Small intestine (tissue), 16 donors: ENCODE measurements around the gene OR4F16. TPM values are rescaled to one million over a fixed set of nuclear protein-coding genes. Genes with fewer than 3 reads are reported as not detected.
"Not testable (repeated sequence)": the region's sequence is repeated elsewhere in the genome, so short reads cannot be mapped to it uniquely, and the experiment has no call there.

Experiments
- DNase-seq, 2 donors: peaks; one replicate each; pipeline versions ENCODE4 v3.0.0 to v3.0.0-alpha.2; 2013
- FAIRE-seq: peaks from 2 replicates; lab custom pipeline; 2012; peaks lifted over from hg19 to GRCh38; lab: Jason Lieb, UNC
- H3K27ac ChIP-seq, 3 donors: one replicate each; pipeline ENCODE4 v1.5.1; 2013; ENCODE audit warnings: low read length in 2 of 3, mild to moderate bottlenecking in 2 of 3, control low read depth in 1 of 3, inconsistent platforms in 1 of 3, low read depth in 1 of 3, moderate library complexity in 1 of 3
- H3K27me3 ChIP-seq, 3 donors: one replicate each; pipeline ENCODE4 v1.6.1; 2013; ENCODE audit warnings: low read length in 3 of 3, inconsistent platforms in 1 of 3; ENCODE audit not compliant: control insufficient read depth in 3 of 3, insufficient read depth in 3 of 3
- H3K36me3 ChIP-seq, 3 donors: one replicate each; pipeline ENCODE4 v1.6.1; 2013; ENCODE audit warnings: low read length in 3 of 3, inconsistent platforms in 1 of 3, low read depth in 1 of 3, mild to moderate bottlenecking in 1 of 3, moderate library complexity in 1 of 3; ENCODE audit not compliant: control insufficient read depth in 3 of 3, insufficient read depth in 2 of 3
- H3K4me1 ChIP-seq, 3 donors: one replicate each; pipeline ENCODE4 v1.6.1; 2013; ENCODE audit warnings: low read length in 2 of 3, inconsistent platforms in 1 of 3, low read depth in 1 of 3, mild to moderate bottlenecking in 1 of 3, moderate library complexity in 1 of 3; ENCODE audit not compliant: control insufficient read depth in 3 of 3, insufficient read depth in 2 of 3
- H3K4me3 ChIP-seq, 3 donors: one replicate each; pipeline ENCODE4 v1.5.1; 2013; ENCODE audit warnings: low read length in 3 of 3, control low read depth in 1 of 3, inconsistent platforms in 1 of 3, low read depth in 1 of 3, mild to moderate bottlenecking in 1 of 3, moderate library complexity in 1 of 3
- H3K9me3 ChIP-seq, 2 donors: one replicate each; pipeline ENCODE4 v1.6.1; 2013; ENCODE audit warnings: low read depth in 1 of 2, low read length in 1 of 2; ENCODE audit not compliant: control insufficient read depth in 2 of 2, insufficient read depth in 1 of 2
- WGBS, 3 donors: extraction: QIAGEN DNeasy Blood & Tissue Kit; methylation state at CpG; one replicate each; pipeline ENCODE4 v1.1.7; 2013; 5-methylcytosine and 5-hydroxymethylcytosine counted together
- long read RNA-seq, 10 donors: transcript quantifications; one replicate each; lab custom pipeline, GENCODE V29; 2026
- polyA plus RNA-seq, 4 donors: library from polyadenylated mRNA; stranded (reverse) in 3 of 4; unstranded in 1 of 4; fragments of 200-250 nt in 3 of 4; fragments of 120-200 nt in 1 of 4; gene quantifications; one replicate each; pipeline versions ENCODE4 v1.2.1 to v1.2.3, GENCODE V29; 2013
- donor health status: healthy with polysubstance abuse.
- donor health status: control.
- donor health status: control.
- donor health status: Bipolar disorder and iron deficiency.
- donor health status: healthy.

Gene OR4F16
- under 1 TPM in 1 of 4 donors, not detected in 3; 0.09 TPM for polyA plus RNA-seq
- long read RNA-seq, donor 1 = 0 reads
- long read RNA-seq, donor 2 = 0 reads
- long read RNA-seq, donor 3 = 0 reads
- long read RNA-seq, donor 4 = 0 reads
- long read RNA-seq, donor 5 = 0 reads
- long read RNA-seq, donor 6 = 0 reads
- long read RNA-seq, donor 7 = 0 reads
- long read RNA-seq, donor 8 = 0 reads
- long read RNA-seq, donor 9 = 0 reads
- long read RNA-seq, donor 10, partial matches to known transcripts = 0 of 1 reads
- long read RNA-seq, donor 10, other reads (novel, unspliced or antisense) = 0 of 1 reads

GRCh38 chr1:686554-686953, at the start of gene OR4F16:
Gene OR4F16, minus strand, starts transcription at chr1:686654. Its CDS starts 0 bp downstream, at chr1:686654.
- FAIRE-seq, H3K4me1 ChIP-seq, H3K27me3 ChIP-seq: not testable (repeated sequence)

GRCh38 chr1:733649-734048, 47.2 kb upstream of the OR4F16 start:
- DNase-seq, H3K4me1 ChIP-seq, H3K9me3 ChIP-seq, H3K4me3 ChIP-seq, H3K27ac ChIP-seq, H3K27me3 ChIP-seq, FAIRE-seq, H3K36me3 ChIP-seq: not testable (repeated sequence)
- 76 to 91% (median 85%) methylated on average over 1 of the region's 3 CpGs for WGBS, 3 donors

More at GRCh38 chr1:686554-686953, at the start of gene OR4F16:
- H3K27ac ChIP-seq, DNase-seq, H3K9me3 ChIP-seq, H3K36me3 ChIP-seq, H3K4me3 ChIP-seq: not testable (repeated sequence)

- H3K9me3 ChIP-seq, H3K4me3 ChIP-seq, H3K36me3 ChIP-seq, H3K27ac ChIP-seq, H3K4me1 ChIP-seq, DNase-seq, FAIRE-seq, H3K27me3 ChIP-seq: not testable (repeated sequence)
- WGBS, 3 donors = 91 to 97% (median 96%) methylated on average over 12 to 14 of the region's 20 CpGs
Measured at GRCh38 chr1:727040-727439, 40.6 kb upstream of the OR4F16 start.

Other genes with a start within 250 kb of the OR4F16 start
- under 1 TPM in 1 of 4 donors, not detected in 3; 0.09 TPM for gene OR4F29, start 235.0 kb downstream of the OR4F16 start, polyA plus RNA-seq
- gene SAMD11, start 237.3 kb upstream of the OR4F16 start, polyA plus RNA-seq = 10 to 100 TPM in 1 of 4 donors, 1 to 10 TPM in 2, under 1 TPM in 1; 0.89 to 13.6 (median 6.8) TPM